Kidney epithelial cell (primary cell): ENCODE results near the gene EPN2. TPM values are rescaled to one million over a fixed set of nuclear protein-coding genes. Genes with fewer than 3 reads are reported as not detected.

Experiments
- DNase-seq: peaks from one replicate; pipeline ENCODE4 v3.0.0-alpha.2; 2010; ENCODE audit warnings: low read depth
- H3K27me3 ChIP-seq: 2 replicates; pipeline ENCODE4 v1.6.0; 2011; ENCODE audit warnings: low read length; ENCODE audit not compliant: control insufficient read depth, insufficient read depth
- H3K36me3 ChIP-seq: 2 replicates; pipeline ENCODE4 v1.5.1; 2011; ENCODE audit warnings: low read length; ENCODE audit not compliant: control insufficient read depth, insufficient read depth
- H3K4me3 ChIP-seq: 2 replicates; pipeline ENCODE4 v1.5.1; 2011; ENCODE audit warnings: low read depth, mild to moderate bottlenecking, control low read depth, low read length
- CTCF ChIP-seq: IDR thresholded peaks from 2 replicates; pipeline ENCODE4 v1.5.1; 2011; ENCODE audit warnings: mild to moderate bottlenecking, moderate library complexity, low read length, control low read depth, inconsistent platforms; ENCODE audit not compliant: insufficient read depth, poor library complexity, severe bottlenecking
- total RNA-seq: library from RNA; depleted of rRNA; stranded (reverse); fragments of >200 nt; gene quantifications from 2 replicates; pipeline ENCODE4 v1.2.3, GENCODE V29; 2015

Gene EPN2
- total RNA-seq, 1 donor from 2014 or later, result 13.7 TPM

- Histone ChIP-seq H3K4me3 (peak overlapping the region; percentile 90), H3K36me3 (peaks cover 2% of the 10 kb centered on the region), H3K27me3 (no peaks in the 10 kb centered on the region)
- peak; percentile 92 for DNase-seq
- TF ChIP-seq CTCF, result no peak
Observed at GRCh38 chr17:19377602-19378415, 140.6 kb downstream of the EPN2 start.

DNA sequence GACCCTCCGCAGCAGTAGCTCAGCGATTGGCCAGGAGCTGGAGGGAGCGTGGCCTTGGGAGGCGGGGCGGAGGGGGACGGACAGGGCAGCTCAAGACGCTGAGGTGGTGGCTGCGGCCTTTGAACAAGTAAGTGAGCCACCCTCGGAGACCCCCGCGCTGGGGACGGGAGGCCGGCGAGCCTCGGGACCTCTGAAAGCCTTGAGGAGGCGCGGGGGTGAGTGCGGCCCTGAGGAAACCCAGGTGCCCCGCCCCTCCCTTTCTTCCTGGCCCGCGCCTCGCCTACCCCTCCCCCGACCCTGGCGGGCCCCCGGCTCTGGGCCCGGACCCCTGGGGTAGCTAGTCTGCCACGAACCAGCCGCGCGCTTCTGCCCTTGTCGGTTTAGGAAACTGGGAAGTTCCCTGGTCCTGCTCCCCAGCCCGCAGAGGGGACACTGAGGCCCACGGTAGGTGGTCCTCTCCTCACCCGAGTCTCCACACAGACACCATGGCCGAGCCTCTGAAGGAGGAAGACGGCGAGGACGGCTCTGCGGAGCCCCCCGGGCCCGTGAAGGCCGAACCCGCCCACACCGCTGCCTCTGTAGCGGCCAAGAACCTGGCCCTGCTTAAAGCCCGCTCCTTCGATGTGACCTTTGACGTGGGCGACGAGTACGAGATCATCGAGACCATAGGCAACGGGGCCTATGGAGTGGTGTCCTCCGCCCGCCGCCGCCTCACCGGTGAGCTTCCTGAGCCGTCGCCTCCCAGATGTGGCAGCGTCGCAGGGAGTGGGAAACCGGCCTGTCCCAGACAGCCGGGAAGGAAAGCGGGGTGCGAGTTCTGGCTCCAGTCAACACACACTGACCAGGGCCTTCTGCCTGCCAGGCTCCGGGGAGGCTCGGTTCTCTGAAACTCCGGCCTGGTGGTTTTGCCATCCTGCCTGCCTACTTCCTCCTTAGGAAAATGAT lies 141.5 kb downstream of the EPN2 start, which contains the start of gene MAPK7:
MAPK7 (plus strand) TSS at position 83 of the 945 bp plus-strand sequence; CDS start at position 486, 403 bp downstream.
- DNase-seq, result no peak
- Histone ChIP-seq H3K36me3 (peaks cover 2% of the 10 kb centered on the region), H3K27me3 (no peaks in the 10 kb centered on the region), H3K4me3 (peak within 1 kb of the TSS; percentile 90)
- TF ChIP-seq CTCF, result no peak

GRCh38 chr17:19379361-19380065 lies 142.3 kb downstream of the EPN2 start:
- no peak for TF ChIP-seq CTCF
- no peak for DNase-seq
- peak overlapping the region; percentile 90 for H3K4me3 ChIP-seq
- peaks cover 2% of the 10 kb centered on the region for H3K36me3 ChIP-seq
- no peaks in the 10 kb centered on the region for H3K27me3 ChIP-seq

DNA sequence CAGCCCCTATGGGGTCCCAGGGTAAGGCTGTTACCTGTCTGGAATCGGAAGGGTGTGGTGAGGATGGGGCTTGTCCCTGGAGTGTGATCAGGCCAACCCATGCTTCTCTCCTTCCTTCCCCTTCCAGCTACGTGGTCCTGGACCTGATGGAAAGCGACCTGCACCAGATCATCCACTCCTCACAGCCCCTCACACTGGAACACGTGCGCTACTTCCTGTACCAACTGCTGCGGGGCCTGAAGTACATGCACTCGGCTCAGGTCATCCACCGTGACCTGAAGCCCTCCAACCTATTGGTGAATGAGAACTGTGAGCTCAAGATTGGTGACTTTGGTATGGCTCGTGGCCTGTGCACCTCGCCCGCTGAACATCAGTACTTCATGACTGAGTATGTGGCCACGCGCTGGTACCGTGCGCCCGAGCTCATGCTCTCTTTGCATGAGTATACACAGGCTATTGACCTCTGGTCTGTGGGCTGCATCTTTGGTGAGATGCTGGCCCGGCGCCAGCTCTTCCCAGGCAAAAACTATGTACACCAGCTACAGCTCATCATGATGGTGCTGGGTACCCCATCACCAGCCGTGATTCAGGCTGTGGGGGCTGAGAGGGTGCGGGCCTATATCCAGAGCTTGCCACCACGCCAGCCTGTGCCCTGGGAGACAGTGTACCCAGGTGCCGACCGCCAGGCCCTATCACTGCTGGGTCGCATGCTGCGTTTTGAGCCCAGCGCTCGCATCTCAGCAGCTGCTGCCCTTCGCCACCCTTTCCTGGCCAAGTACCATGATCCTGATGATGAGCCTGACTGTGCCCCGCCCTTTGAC lies 143.5 kb downstream of the EPN2 start:
- TF ChIP-seq CTCF, result no peak
- Histone ChIP-seq H3K36me3 (peaks cover 6% of the 10 kb centered on the region), H3K27me3 (no peaks in the 10 kb centered on the region), H3K4me3 (no peak overlapping the region)
- DNase-seq, result no peak

GRCh38 chr17:19381361-19381740 lies 144.2 kb downstream of the EPN2 start:
- H3K4me3 ChIP-seq, result no peak overlapping the region
- H3K36me3 ChIP-seq, result peaks cover 6% of the 10 kb centered on the region
- TF ChIP-seq CTCF, result no peak
- no peaks in the 10 kb centered on the region for H3K27me3 ChIP-seq
- DNase-seq, result no peak
